Ureter (tissue), 1 donor: ENCODE data around the gene SRSF1. TPM values are rescaled to one million over a fixed set of nuclear protein-coding genes. Genes with fewer than 3 reads are reported as not detected.
"Not testable (repeated sequence)": the region's sequence is repeated elsewhere in the genome, so short reads cannot be mapped to it uniquely, and the experiment has no call there.

Experiments used
- DNase-seq: peaks from one replicate; pipeline ENCODE4 v3.0.0-alpha.2; 2020; ENCODE audit warnings: low spot score
- total RNA-seq: library from RNA; stranded (reverse); gene quantifications from one replicate; pipeline ENCODE4 v1.2.4, GENCODE V29; 2023
- donor health status: DM: yes; HTN: yes; CAD: no.

SRSF1 gene, protein sequence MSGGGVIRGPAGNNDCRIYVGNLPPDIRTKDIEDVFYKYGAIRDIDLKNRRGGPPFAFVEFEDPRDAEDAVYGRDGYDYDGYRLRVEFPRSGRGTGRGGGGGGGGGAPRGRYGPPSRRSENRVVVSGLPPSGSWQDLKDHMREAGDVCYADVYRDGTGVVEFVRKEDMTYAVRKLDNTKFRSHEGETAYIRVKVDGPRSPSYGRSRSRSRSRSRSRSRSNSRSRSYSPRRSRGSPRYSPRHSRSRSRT
- total RNA-seq: 205 TPM

DNA sequence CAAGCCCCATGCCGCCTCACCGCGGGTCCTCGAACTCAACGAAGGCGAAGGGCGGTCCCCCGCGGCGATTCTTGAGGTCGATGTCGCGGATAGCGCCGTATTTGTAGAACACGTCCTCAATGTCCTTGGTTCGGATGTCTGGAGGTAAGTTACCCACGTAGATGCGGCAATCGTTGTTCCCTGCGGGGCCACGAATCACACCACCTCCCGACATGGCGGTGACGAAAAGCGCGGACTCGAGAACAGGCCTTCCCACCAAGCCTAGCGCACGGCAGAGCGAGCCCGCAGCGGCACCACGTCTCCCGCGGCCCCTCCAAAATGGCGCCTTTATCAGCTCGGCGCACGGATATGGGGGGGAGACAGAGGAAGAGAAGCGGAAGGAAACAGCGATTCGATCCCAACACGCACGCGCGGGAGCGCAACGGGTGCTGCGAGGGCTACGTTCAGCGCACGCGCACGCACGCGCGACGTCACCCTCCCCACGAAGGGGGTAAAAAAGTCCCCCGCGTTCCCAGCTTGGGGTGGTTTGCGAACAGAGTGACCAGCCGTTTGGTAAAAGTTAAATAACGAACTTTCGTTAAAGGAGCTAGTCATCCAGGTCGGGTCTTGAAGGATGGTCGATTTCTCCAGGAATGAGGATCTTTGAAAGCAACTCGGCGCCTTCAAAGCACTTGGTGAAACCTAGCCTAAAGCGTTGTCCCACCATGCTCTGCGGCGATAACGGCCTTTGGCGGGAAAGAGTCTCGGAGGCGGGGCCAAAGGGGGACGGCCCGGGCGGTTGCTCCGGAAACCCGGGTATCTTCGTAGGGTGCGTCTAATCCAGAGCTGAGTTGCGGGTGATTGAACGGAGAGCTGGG is at the start of gene SRSF1:
TSS of gene SRSF1 (minus strand) at position 323 of the 857 bp plus-strand sequence. CDS start at position 214, 109 bp downstream.
- peak; percentile 97 for DNase-seq

DNA sequence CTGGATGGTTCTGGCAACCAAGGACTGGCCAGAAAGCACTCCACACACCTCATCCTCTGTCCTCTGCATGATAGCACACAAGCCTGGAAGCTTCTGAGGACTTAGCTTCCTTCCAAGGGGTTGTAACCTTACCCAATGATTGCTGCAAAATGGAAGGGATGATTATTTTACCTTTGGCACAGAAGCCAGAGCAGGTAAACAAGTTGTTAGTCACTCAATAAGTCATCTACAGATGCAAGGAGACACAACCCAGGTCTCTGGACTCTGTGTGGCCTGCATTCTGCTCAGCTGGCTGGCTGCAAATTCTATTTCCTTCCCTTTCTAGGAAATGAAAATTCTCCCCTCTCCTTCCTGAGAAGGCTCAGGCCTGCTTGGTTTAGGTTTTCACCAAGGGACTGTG is 49.4 kb upstream of the SRSF1 start:
- DNase-seq: no peak

DNA sequence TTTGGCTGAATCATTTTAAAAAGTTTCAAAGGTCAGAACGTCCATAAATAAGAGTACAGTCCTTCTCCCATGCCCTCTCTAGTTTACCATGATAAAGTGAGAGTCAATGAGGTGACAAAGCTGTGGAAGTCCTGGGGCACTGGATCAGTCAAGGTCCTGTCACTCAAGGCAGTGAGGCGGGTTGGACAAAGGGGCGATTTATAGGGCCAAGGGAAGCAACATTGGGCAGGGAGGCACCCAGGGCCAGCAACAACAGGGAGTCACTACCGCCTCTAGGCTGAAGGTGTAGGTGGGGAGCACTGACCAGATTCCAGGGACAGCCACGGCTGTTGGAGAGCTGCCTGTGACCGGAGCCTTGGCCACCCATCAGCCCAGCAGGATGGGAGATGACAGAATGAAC is 47.6 kb upstream of the SRSF1 start:
- no peak for DNase-seq

DNA sequence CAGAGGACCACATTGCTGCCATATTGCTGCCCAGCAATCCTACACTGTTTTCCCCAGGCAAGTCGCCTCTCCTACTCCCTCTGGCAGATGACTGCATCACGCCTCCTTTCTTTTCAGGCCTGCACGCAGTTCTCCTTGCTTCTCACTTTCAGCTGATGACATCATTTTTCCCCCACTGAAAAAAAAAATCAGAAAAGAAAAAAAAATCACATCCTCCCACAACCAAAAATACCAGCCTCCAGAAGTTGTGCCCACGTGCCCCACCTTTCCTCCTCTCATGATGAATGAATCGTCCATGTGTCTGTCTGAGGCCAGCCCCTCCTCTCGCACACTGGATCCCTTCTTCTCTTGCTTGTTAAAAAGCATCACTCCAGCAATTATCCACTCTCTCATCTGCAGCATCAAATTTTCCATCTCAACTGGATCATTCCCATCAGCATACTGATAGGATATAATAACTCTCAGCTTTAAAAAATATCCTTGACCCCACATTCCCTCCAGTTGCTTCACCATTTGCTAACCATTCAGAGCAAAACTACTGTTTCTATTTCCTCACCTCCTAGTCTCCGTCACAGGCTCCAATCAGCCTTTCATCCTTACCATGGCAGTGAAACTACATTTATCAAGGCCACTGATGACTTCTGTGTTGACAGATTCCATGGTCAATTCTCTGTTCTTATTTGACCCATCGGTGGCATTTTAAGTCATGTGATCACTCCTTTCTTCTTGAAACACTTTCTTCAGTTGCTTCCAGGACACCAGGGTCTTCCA is 46.1 kb upstream of the SRSF1 start:
- DNase-seq: no peak

DNA sequence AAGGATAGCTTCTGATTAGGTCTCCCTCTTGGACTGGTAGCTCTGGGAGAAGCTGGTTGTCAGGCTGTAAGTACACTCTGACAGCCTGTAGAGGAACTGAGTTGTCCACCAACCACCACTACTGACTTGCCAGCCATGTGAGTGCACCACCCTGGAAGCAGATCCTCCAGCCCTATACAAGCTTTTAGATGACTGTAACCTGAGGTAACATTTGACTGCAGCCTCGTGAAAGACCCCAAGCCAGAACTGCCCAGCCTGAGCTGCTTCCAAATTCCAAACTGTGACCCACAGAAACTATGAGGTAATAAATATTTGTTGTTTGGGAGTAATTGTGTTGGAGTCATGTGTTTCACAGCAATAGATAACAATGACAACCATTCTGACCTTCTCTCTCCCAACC is 45.4 kb upstream of the SRSF1 start:
- no peak for DNase-seq

DNA sequence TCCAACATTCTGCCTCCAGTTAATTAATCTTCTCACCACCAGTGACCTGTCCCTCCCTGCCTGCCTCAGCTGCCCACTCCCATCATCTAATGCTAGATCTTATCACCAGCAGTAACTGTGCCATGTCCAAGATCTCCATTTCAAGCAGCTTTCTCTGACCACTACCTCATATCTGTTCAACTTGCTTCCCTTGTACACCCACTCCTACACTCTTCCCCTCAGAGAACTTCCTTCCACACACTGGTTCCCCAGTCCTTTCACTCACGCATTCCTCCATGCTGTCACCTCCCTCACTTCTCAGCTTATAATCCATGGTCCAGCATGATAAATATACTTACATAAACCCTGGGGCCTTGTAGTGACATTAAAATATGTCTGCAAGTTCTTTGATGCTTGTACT is 44.4 kb upstream of the SRSF1 start:
- no peak for DNase-seq

DNA sequence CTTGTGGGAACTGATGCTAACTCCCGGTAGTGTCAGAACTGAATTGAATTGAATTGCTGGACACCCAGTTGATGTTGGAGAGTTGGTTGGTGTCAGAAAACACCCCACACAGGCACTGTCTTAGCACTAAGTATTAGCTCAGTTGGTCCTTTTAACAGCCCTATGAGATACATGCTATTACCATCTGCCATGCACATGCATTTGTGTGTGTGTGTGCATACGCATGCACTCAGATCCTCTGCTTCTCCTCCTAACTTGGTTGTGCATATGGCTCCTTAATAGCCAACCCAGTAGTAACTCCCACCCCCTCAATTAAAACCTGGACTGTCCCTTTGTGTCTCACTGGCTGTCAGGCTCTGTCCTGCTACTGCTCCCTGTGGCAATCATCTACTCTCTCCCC is 43.9 kb upstream of the SRSF1 start:
- no peak for DNase-seq

DNA sequence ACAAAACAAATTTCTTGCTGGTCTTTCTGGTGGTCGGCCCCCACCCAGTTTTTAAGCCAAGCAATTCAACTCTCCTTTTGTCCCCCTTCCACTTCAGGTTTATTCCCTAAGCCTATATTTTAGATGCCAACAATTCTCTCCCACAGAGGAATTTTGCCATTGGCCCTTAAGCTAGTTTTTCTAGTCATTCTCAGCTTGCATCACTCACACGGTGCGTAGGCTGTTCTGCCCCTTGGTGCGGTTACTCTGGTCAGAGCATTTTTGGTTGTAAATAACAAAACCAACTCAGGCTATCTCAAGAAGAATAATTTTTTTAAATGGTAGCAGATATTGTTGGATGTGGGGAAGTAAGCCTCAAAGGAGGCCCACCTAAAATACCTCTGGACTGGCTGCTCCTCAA is 42.5 kb upstream of the SRSF1 start:
- DNase-seq: no peak

DNA sequence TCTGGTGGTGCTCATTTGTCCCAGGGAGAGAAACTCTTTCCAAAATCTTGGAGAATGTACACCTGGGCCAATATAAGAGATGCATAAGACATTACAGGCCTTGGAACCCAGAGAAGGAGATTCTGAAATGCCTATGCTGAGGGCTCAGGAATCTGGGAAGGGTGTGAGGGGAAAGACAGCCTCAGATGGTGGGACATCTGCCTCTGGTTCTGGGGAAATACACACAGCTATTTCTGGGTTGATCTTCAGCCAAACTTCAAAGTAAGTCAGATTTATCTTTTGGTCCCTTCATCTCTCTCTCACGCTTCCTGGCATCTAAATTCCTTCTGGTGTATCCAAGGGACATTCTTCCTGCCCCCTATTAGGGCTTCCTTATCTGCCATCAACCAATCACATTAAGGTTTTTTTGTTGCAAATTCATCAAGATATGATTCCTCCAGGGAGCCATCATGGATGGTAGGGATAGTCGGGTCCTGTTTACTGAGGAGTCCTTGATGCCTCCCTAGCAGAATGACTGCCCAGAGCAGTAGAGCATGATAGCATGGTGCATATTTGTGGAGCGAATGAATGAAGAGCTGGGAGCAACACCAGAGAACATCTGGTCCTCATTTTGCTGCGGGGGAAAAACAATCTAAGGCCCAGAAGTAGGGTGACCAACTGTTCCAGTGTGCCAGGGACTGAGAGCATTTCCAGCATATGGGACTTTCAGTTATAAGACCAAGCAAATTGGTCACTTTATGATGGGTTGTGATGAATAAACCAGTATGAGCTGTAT is 40.5 kb upstream of the SRSF1 start:
- DNase-seq: no peak

DNA sequence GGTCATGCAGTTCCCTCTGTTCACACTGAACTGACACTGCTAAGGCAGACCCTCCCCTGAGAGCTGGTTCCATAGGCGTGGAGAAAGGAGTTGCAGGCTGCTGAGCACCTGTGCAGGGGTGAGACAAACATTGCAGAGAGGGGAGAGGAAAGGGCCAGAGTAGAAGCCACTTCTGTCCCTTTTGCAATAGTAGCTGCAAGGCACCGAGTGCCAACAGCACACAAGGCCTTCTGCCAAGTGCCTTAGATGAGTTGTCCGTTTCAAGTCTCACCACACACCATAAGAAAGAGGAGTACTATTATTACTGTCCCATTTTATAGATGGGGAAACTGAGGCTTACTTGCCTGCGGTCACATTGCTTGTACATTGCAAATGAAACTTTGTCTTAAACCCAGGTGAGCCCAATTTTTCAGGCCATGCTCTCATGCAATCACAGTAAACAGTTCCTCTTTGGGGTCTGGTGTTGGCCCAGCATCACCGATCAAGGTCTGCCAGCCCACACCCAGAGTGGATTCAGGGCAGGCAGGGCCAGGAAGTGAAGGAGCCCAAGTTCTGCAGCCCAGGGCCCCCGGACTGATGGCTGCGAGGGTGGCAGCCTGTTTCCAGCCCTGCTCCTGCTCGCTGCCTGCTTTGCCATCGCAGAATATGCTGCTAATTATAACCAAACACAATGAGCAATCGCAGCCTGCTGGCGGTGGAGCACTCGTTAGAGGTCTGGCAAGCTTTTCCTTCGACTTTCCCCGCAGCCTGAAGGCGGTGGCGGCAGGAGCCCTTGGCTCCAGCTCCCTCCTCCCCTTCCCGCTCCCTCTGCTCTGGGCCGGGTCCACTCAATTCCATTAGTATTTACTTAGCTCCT is 39.4 kb upstream of the SRSF1 start:
- no peak for DNase-seq

DNA sequence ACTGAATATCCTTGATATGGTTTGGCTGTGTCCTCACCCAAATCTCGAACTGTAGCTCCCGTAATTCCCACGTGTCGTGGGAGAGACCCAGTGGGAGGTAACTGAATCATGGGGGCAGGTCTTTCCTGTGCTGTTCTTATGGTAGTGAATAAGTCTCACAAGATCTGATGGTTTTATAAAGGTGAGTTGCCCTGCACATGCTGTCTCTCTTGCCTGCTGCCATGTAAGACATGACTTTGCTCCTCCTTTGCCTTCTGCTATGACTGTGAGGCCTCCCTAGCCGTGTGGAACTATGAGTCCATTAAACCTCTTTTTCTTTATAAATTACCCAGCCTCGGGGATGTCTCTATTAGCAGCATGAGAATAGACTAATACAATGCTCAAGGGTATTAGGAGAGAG is 37.2 kb upstream of the SRSF1 start:
- not testable (repeated sequence) for DNase-seq

DNA sequence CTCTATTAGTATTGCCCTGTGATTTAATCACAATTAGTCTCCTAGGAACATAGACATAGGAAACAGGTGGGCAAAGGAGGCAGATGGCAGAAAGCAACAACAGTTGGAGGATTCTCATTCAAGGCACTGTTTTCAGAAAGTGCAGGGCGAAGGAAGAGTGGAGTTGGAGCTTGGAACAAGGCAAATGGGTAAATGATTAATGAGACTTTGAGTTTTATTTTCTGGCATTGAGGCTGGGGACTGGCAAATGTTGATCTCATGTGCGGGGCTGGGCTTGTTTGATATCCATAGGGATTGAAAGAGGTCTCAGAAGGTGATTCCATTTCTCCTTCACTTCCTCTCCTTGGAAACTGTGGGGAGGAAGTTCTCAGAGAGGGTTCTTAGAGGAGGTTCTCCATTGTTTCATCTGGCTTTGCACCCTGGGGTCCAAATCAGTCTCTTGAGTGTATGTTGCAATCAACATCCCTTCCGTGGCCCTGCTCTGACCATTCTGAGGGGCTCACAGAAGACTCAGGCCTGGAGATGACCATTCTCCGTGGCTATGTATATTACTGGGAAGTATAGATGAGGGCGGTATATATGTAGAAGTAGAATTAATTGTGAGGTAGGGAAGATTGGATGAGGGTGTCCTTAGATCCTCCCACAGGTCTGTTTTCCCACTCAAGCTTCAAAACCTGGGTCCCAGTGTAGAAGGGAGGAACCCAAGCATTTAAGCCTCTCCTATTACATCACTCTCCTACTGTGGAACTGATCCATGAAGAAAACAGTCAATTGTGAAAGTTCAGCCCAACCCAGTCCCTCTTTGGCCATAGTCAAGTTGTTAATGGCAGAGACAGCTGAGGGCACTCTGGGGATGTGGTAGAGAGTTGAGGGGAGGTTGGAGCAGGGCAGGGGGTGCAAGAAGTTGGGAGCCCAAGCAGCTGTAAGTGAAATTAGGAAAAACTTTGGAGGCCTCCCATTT is 36.5 kb upstream of the SRSF1 start:
- no peak for DNase-seq

DNA sequence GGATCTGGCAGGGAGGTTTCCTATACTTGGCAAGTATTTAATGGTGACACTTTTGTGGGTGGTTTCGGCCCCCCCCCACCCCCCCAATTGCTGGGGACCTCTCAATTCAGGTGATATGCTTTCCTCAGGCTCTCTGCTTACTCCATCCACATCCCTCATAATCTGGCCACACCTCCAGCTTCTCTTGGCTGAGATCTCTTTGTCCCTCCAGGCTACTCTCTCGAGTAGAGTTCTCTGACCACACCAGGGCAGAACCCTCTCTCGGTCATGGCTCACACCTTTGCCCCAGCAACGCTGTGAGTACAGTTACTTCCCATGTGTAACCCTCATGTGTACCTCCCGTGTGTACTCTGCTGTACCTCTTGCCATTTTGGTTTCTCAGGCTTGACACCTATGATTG is 34.1 kb upstream of the SRSF1 start:
- DNase-seq: no peak

DNA sequence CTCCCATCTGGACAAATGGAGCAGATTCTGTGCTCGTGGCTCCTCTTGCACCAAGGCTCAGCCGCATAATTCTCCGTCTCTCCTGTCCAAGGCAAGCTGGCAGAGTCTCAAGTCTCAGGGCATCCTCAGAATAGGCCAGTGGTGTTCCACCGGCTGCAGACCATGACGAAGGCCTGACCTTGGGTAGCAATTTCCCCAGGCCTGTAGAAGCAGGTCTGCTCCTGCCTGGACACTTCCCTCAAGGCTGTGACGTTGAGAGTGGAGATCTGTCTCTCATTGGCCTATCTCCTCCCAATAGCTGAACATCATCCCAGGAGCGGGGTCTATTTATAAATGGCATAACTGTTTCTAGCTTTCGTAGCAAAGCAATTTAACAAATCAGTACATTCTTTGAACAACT is 33.3 kb upstream of the SRSF1 start:
- no peak for DNase-seq

DNA sequence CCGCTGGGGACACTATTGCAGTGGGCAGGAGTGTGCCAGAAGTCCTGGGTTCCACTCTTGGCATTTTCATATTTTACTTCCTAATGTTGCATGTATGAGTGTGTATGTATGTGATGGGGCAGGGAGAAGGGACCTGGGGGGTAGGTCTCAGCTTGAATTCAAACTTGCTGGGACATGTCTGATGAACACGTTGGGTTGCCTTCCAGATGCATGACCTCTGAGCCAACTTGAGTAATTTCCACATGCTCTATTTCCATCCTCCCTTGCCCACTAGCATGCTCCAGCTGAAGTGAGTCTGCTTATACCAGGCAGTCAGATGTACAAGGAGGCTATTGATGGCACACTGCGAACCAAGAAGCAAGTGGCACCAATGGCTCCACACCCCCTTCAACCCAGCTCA is 32.9 kb upstream of the SRSF1 start:
- DNase-seq: no peak

DNA sequence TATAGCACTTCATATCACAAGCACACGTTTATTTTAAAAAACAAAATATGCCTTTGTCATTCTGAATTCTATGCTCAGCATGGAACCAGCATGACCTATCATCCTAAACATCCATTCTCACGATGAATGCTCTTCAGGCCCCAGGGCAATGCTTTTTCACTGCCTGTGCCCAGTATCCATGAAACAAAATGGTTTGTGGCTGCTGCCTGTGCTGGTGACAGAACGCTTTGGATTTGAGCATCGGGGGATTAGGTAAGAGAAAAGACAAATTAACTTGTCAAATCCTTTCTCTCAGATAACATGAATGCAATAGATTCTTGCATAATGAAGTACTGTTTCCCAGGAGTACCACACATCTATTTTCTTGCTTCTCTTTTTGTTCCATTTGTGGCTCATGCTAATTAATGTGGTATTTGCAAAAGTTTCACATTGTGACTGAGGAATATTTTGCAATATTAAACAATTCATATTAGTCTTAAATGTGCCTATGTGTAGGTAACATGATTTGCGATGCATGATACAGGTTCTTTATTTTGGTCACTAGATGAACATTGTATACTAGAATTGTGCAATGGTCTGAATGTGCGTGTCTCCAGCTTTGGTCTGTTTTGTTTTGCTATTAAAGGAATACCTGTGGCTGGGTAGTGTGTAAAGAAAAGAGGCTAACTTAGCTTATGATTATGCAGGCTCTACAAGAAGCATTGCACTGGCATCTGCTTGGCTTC is 25.8 kb upstream of the SRSF1 start:
- DNase-seq: no peak

DNA sequence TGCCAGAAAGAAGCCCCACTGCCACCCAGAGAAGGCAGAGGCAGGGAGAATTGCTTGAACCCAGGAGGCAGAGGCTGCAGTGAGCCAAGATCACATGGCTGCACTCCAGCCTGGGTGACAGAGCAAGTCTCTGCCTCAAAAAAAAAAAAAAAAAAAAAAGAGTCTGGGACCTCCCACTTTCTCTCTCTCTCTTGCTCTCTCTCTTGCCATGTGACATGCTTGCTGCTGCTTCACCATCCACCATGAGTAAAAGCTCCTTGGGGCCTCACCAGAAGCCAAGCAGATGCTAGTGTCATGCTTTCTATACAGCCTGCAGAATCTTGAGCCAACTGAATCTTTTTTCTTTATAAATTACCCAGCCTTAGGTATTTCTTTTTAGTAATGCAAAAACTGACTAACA is 21.5 kb upstream of the SRSF1 start:
- no peak for DNase-seq

DNA sequence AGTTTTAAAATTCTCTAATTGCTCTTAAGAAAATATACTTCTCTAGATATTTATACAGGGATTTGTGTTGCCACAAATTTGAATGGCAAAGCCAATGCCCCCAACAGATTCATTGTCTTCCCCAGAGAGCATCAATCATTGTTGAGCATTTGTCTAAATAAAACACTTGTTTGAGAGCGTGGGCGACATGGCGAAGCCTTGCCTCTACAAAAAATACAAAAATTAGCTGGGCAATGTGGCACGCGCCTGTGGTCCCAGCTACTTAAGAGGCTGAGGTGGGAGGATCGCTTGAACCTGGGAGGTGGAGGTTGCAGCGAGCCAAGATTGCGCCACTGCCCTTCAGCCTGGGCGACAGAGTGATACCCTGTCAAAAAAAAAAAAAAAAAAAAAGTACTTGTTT is 13.4 kb upstream of the SRSF1 start:
- no peak for DNase-seq

DNA sequence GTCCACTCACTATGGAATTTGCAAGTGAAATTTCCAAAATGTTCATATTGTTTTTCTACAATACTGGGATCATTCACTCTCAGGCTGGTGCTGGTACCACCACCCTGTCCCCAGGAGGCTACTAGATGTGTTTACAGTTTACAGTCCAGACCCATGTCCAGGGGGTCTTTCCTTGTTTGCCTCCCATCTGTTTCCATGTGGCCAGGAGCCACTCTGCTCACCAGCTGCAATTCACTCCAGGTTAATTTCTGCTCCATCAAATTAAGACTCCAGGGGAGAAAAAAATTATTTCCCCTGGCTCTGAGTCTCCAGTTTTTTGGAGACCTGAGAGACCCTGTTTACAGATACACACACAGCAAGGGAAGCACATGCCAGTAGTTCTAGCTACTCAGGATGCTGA is 12.5 kb upstream of the SRSF1 start:
- no peak for DNase-seq
